ENCODE data around the gene CTSH. TPM values are rescaled to one million over a fixed set of nuclear protein-coding genes. Genes with fewer than 3 reads are reported as not detected.

CTSH gene
- total RNA-seq, 1 donor from 2014 or later, result 5.7 TPM

GRCh38 chr15:78976691-78977090, 31.8 kb upstream of the CTSH start:
- H3K4me3 Mint-ChIP-seq (ENCODE audit: unreplicated experiment), result no peak overlapping the region
- no peaks in the 10 kb centered on the region for H3K9me3 Mint-ChIP-seq (ENCODE audit: unreplicated experiment)
- no peaks in the 10 kb centered on the region for H3K4me1 ChIP-seq (ENCODE audit: insufficient read depth, low read length)
- no peak overlapping the region for H2AFZ ChIP-seq (ENCODE audit: low read depth, low read length)
- no peaks in the 10 kb centered on the region for H3K79me2 ChIP-seq (ENCODE audit: insufficient read depth, low read length)
- H3K4me1 Mint-ChIP-seq (ENCODE audit: low read depth, unreplicated experiment), result peaks cover 3% of the 10 kb centered on the region
- H3K9ac ChIP-seq (ENCODE audit: low read length), result no peak overlapping the region
- H3K36me3 Mint-ChIP-seq (ENCODE audit: low read depth, unreplicated experiment), result no peaks in the 10 kb centered on the region
- H3K27ac ChIP-seq (ENCODE audit: low read depth, low read length), result no peak overlapping the region
- H3K4me2 ChIP-seq (ENCODE audit: low read length), result no peak overlapping the region
- peaks cover 25% of the 10 kb centered on the region for H3K27me3 Mint-ChIP-seq (ENCODE audit: low read depth, unreplicated experiment)
- FAIRE-seq (no peak), DNase-seq (ENCODE audit: low read depth) (no peak)
- H3K27ac Mint-ChIP-seq (ENCODE audit: unreplicated experiment), result no peak overlapping the region
- no peaks in the 10 kb centered on the region for H3K27me3 ChIP-seq (ENCODE audit: insufficient read depth, low read length)
- H4K20me1 ChIP-seq (ENCODE audit: insufficient read depth, low read length), result no peaks in the 10 kb centered on the region
- TF ChIP-seq CTCF (IDR thresholded peaks at IDR 0.05; ENCODE audit: insufficient read depth, low read depth, low read length) (no peak), EZH2 (IDR thresholded peaks at IDR 0.05; ENCODE audit: insufficient read depth, low read length) (no peak)
- H3K9me3 ChIP-seq (ENCODE audit: insufficient read depth, low read depth, low read length), result no peaks in the 10 kb centered on the region
- no peak overlapping the region for H3K4me3 ChIP-seq (ENCODE audit: insufficient read depth, low read depth, low read length)
- H3K36me3 ChIP-seq (ENCODE audit: insufficient read depth, low read length), result no peaks in the 10 kb centered on the region

- H3K36me3 Mint-ChIP-seq (ENCODE audit: low read depth, unreplicated experiment), result no peaks in the 10 kb centered on the region
- TF ChIP-seq CTCF (IDR thresholded peaks at IDR 0.05; ENCODE audit: insufficient read depth, low read depth, low read length) (no peak), EZH2 (IDR thresholded peaks at IDR 0.05; ENCODE audit: insufficient read depth, low read length) (no peak)
- no peak for DNase-seq (ENCODE audit: low read depth)
- no peaks in the 10 kb centered on the region for H3K9me3 Mint-ChIP-seq (ENCODE audit: unreplicated experiment)
- Histone ChIP-seq H3K4me2 (ENCODE audit: low read length) (no peak overlapping the region), H3K4me1 (ENCODE audit: insufficient read depth, low read length) (no peaks in the 10 kb centered on the region), H3K27me3 (ENCODE audit: insufficient read depth, low read length) (no peaks in the 10 kb centered on the region), H3K36me3 (ENCODE audit: insufficient read depth, low read length) (no peaks in the 10 kb centered on the region), H3K9me3 (ENCODE audit: insufficient read depth, low read depth, low read length) (no peaks in the 10 kb centered on the region), H3K27ac (ENCODE audit: low read depth, low read length) (no peak overlapping the region), H4K20me1 (ENCODE audit: insufficient read depth, low read length) (no peaks in the 10 kb centered on the region), H3K9ac (ENCODE audit: low read length) (no peak overlapping the region), H3K79me2 (ENCODE audit: insufficient read depth, low read length) (no peaks in the 10 kb centered on the region), H3K4me3 (ENCODE audit: insufficient read depth, low read depth, low read length) (no peak overlapping the region), H2AFZ (ENCODE audit: low read depth, low read length) (no peak overlapping the region)
- FAIRE-seq, result no peak
- peaks cover 25% of the 10 kb centered on the region for H3K27me3 Mint-ChIP-seq (ENCODE audit: low read depth, unreplicated experiment)
- no peak overlapping the region for H3K27ac Mint-ChIP-seq (ENCODE audit: unreplicated experiment)
- H3K4me1 Mint-ChIP-seq (ENCODE audit: low read depth, unreplicated experiment), result peaks cover 5% of the 10 kb centered on the region
- H3K4me3 Mint-ChIP-seq (ENCODE audit: unreplicated experiment), result no peak overlapping the region
These were observed 29.5 kb upstream of the CTSH start for GRCh38 chr15:78974272-78974918.

GRCh38 chr15:78969687-78970349, 25.0 kb upstream of the CTSH start:
- Histone ChIP-seq H3K27me3 (ENCODE audit: insufficient read depth, low read length) (no peaks in the 10 kb centered on the region), H3K4me2 (ENCODE audit: low read length) (no peak overlapping the region), H3K4me1 (ENCODE audit: insufficient read depth, low read length) (no peaks in the 10 kb centered on the region), H2AFZ (ENCODE audit: low read depth, low read length) (no peak overlapping the region), H3K36me3 (ENCODE audit: insufficient read depth, low read length) (no peaks in the 10 kb centered on the region), H3K9ac (ENCODE audit: low read length) (no peak overlapping the region), H4K20me1 (ENCODE audit: insufficient read depth, low read length) (no peaks in the 10 kb centered on the region), H3K4me3 (ENCODE audit: insufficient read depth, low read depth, low read length) (no peak overlapping the region), H3K27ac (ENCODE audit: low read depth, low read length) (no peak overlapping the region), H3K79me2 (ENCODE audit: insufficient read depth, low read length) (no peaks in the 10 kb centered on the region), H3K9me3 (ENCODE audit: insufficient read depth, low read depth, low read length) (no peaks in the 10 kb centered on the region)
- FAIRE-seq (no peak), DNase-seq (ENCODE audit: low read depth) (no peak)
- peaks cover 10% of the 10 kb centered on the region for H3K27me3 Mint-ChIP-seq (ENCODE audit: low read depth, unreplicated experiment)
- no peaks in the 10 kb centered on the region for H3K9me3 Mint-ChIP-seq (ENCODE audit: unreplicated experiment)
- no peak overlapping the region for H3K27ac Mint-ChIP-seq (ENCODE audit: unreplicated experiment)
- peaks cover 2% of the 10 kb centered on the region for H3K4me1 Mint-ChIP-seq (ENCODE audit: low read depth, unreplicated experiment)
- H3K4me3 Mint-ChIP-seq (ENCODE audit: unreplicated experiment), result no peak overlapping the region
- H3K36me3 Mint-ChIP-seq (ENCODE audit: low read depth, unreplicated experiment), result no peaks in the 10 kb centered on the region
- no peak for TF ChIP-seq EZH2 (IDR thresholded peaks at IDR 0.05; ENCODE audit: insufficient read depth, low read length)
- TF ChIP-seq CTCF (IDR thresholded peaks at IDR 0.05; ENCODE audit: insufficient read depth, low read depth, low read length), result no peak

Measured in astrocyte (in vitro differentiated cells and primary cell).